Astrocyte of the spinal cord (primary cell): ENCODE data around the gene PRRC2C.

Experiments used
- DNase-seq: peaks from one replicate; pipeline ENCODE4 v3.0.0; 2011; ENCODE audit warnings: low read depth, low spot score
- H3K4me3 ChIP-seq: 2 replicates; pipeline ENCODE4 v1.5.1; 2011; ENCODE audit warnings: low read depth, mild to moderate bottlenecking, low read length, moderate library complexity
- CTCF ChIP-seq: IDR thresholded peaks from 2 replicates; pipeline ENCODE4 v1.5.1; 2012; ENCODE audit warnings: low read depth, mild to moderate bottlenecking, low read length, inconsistent platforms
- in situ Hi-C: cut with HindIII; loops from 2 replicates; pipeline ENCODE4 v1.10.0; 2017; ENCODE audit warnings: low sequenced_read_pairs

PRRC2C gene

GRCh38 chr1:171507435-171507834 is 22.1 kb downstream of the PRRC2C start:
- no peak overlapping the region for H3K4me3 ChIP-seq
- in situ Hi-C loops = no loop called here
- no peak for TF ChIP-seq CTCF
- no peak for DNase-seq

- no peak for DNase-seq
- in situ Hi-C loops = no loop called here
- H3K4me3 ChIP-seq = no peak overlapping the region
- no peak for TF ChIP-seq CTCF
Measured at GRCh38 chr1:171509191-171509590, 23.9 kb downstream of the PRRC2C start.

GRCh38 chr1:171513743-171514142 is 28.4 kb downstream of the PRRC2C start:
- DNase-seq = no peak
- H3K4me3 ChIP-seq = no peak overlapping the region
- TF ChIP-seq CTCF = no peak
- in situ Hi-C loops = no loop called here

GRCh38 chr1:171515299-171515698 is 30.0 kb downstream of the PRRC2C start:
- in situ Hi-C loops = no loop called here
- DNase-seq = no peak
- no peak for TF ChIP-seq CTCF
- no peak overlapping the region for H3K4me3 ChIP-seq

GRCh38 chr1:171515741-171516140 is 30.4 kb downstream of the PRRC2C start:
- no peak for DNase-seq
- in situ Hi-C loops = no loop called here
- H3K4me3 ChIP-seq = no peak overlapping the region
- no peak for TF ChIP-seq CTCF

GRCh38 chr1:171521567-171521966 is 36.2 kb downstream of the PRRC2C start:
- DNase-seq = no peak
- no peak overlapping the region for H3K4me3 ChIP-seq
- TF ChIP-seq CTCF = no peak
- in situ Hi-C loops = no loop called here

GRCh38 chr1:171530676-171531075 is 45.3 kb downstream of the PRRC2C start:
- in situ Hi-C loops = no loop called here
- no peak for TF ChIP-seq CTCF
- DNase-seq = no peak

More at GRCh38 chr1:171530676-171531075, 45.3 kb downstream of the PRRC2C start:
- H3K4me3 ChIP-seq = no peak overlapping the region
